Activated CD4-positive, alpha-beta T cell treated with anti-CD3 and anti-CD28 coated beads, Interleukin-2, Interleukin-6, amounts not matched to agents 100 ng/mL and 50 ng/mL, durations not matched to agents 16 hours and 8 hours (primary cell): Measurements from ENCODE around the gene LIMS1.
"Not testable (repeated sequence)": the region's sequence is repeated elsewhere in the genome, so short reads cannot be mapped to it uniquely, and the experiment has no call there.

ENCODE experiments used
- DNase-seq: peaks from one replicate; pipeline ENCODE4 v3.0.0-alpha.2; 2020

The LIMS1 gene

DNA sequence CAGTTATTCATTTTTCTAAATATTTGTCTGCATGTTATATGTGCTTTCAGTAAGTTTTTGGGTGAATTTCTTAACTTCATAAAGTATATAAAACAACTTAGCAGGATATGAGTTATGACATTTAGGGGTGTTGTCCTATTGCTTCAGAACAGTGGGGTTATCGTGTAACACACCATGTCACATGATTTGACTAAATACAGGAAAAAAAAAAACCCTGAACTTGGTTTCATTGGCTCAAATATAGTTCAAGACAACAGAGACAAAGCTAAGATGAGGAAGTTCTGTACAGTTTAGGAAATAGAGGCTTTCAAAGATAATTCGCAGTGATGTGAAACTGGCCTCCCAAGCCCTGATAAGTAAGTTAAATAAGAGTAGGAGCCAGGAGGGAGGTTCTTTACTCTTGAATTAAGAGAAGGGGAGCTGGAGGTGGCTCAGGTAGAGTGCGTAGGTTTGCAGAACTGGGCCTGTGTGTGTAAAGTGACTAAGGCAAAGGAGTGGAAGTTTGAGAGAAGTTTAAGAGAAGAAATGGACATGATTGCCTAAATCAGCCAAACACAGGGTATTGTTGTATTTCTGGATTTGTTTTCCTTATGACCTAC, 53.9 kb downstream of the LIMS1 start:
- no peak for DNase-seq

GRCh38 chr2:108589372-108589771, 55.1 kb downstream of the LIMS1 start:
- DNase-seq = no peak

- DNase-seq = no peak
Observed at GRCh38 chr2:108589781-108590180, 55.5 kb downstream of the LIMS1 start.

- DNase-seq = no peak
Observed at GRCh38 chr2:108591163-108591562, 56.9 kb downstream of the LIMS1 start.

DNA sequence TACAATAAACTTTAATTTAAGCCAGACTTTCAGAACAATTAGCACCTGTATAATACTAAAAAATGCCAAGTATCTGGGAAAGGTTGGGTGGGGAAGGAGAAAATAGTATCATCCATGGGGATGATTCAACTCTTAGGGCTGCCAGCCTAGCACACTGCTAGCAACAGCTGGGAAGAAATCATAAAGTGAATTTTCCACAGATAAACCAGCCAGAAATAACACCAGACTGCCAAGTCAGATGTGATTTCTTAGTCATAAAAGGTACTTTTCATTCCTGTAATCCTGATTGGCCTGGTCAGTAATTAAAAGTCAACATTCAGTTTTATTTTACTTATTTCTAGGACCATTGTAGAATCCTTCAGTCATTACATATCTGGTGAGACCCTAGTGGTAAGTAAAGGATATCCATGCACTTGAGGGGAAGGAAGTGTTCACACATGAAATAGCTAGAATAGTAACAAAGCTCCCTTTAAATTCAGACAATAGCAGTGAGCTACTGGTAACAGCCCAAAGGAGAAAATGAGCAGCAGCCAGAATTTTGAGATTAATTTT, 59.4 kb downstream of the LIMS1 start:
- DNase-seq = no peak

DNA sequence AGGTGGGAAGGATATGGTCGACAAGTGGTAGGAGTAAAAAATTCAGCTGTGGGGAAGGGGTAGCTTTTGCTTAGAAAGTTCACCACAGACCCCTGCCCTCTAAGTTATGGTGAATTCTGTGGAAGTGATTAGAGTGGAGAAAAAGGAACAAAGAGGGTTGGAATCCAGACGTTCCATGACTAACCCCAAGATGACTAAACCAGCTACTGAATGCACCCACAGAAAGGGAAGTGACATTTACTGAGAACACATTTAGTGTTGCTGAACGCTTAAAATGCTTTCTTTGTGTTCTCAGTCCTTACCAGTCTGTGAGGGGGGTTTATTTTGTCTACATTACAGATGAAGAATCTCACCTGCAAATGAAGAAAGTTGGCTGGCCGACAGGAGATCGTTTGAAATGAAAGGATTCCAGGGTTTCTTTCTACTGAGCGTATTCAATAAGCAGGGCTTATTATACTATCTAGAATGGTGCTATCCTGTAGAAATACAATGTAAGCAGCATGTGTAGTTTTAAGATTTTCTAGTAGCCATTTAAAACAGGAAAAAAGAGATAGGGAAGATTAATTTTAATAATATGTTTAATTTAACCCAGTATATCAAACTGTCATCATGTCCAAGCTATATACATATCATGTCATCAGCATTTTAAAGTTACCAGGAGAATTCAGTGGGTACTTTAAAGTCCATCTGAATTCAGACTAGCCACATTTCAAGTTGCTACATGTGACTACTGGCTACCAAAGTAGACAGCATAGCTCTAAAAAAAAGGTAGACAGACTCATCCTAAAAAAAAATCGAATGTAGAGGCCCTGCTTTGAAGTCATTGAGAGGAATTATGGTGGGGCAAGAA, 60.1 kb downstream of the LIMS1 start:
- peak; percentile 76 for DNase-seq

GRCh38 chr2:108594982-108595464, 60.8 kb downstream of the LIMS1 start:
- DNase-seq = peak; percentile 53

DNA sequence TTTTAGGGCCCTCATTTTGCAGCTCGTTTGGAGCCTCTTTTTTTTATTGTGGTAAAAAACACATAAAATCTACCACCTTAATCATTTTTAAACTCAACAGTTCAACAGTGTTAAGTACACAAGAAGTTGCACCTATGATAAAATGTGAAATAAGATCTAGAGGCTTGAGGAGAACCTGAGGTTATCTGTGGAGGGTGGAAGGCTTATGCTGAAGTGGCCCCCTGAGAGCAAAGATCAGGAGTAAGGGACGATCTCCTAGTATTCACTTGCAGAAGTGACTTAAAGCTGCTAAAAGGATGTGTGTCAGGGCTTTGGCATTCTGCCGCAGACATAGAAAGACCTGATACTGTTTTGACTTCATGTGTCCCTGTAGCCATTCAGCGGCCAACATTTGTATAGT, 61.5 kb downstream of the LIMS1 start:
- DNase-seq = not testable (repeated sequence)

GRCh38 chr2:108597105-108597744, 63.0 kb downstream of the LIMS1 start:
- DNase-seq = not testable (repeated sequence)

DNA sequence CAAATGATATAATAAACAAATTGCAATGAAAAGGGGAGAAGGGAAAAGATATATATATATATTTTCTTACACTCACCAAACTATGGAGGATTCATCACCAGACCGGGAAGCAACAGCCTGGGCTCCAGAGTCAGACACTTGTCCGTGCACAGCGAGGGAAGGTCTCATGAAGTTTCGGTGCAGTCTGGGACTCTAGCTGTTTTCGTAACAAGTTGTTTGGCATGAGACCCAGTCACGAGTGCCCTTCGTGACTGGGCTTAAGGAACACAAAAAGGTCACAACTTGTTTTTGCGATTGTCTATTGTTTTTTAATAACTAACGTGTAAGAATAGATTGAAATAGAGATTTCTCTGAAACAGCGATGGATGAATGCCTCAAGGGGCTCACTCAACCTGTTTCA, 66.9 kb downstream of the LIMS1 start:
- DNase-seq = not testable (repeated sequence)

- no peak for DNase-seq
Observed at GRCh38 chr2:108602422-108602821, 68.2 kb downstream of the LIMS1 start.

DNA sequence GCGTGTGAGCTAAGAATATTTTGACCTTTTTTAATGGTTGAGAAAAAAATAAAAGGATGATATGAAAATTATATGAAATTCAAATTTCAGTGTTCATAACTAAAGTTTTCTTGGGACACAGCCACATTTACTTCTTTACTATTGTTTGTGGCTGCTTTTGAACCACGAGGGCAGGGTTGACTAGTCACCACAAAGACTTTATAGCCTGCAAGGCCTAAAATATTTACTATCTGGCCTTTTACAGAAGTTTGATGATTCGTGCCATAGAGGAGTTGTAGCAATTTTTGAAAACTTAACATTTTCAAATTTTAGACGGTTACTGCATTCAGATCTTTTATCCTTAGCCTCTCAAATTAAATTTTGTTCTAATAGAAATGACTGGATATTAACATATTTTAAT, 69.9 kb downstream of the LIMS1 start:
- DNase-seq = no peak

- DNase-seq = peak; percentile 64
Observed at GRCh38 chr2:108605947-108606346, 71.7 kb downstream of the LIMS1 start.

DNA sequence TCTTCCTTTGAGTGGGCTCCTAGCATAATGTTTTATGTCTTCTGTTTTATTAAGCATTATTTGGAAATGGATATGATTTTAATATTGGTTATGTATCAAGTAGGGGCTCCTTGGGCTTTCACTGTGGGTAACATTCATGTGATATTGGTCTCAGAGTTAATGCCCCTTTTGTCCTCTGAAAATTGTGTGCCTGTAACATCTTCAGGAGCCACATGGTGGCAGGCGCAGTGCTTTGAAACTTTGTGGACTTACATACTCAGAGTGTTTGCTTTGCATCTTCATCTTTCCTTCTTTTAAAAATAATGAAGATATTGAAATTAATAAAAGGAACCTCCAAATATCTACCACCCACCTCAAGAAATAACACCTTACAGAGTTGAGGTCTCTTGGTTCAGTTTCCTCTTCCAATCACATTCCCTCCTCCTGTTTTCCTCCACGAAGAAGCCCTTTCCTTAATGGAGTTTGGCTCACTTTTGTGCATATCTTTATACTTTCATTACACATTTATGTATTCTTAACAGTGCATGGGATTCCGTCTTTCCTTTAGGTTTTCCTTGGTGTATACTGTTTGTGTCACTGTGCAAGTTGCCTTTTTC, 73.5 kb downstream of the LIMS1 start:
- DNase-seq = peak; percentile 45

GRCh38 chr2:108611021-108611420, 76.8 kb downstream of the LIMS1 start:
- DNase-seq = peak; percentile 52

GRCh38 chr2:108612153-108612513, 77.9 kb downstream of the LIMS1 start:
- peak; percentile 84 for DNase-seq

GRCh38 chr2:108612514-108613183, 78.4 kb downstream of the LIMS1 start:
- DNase-seq = peak; percentile 91

DNA sequence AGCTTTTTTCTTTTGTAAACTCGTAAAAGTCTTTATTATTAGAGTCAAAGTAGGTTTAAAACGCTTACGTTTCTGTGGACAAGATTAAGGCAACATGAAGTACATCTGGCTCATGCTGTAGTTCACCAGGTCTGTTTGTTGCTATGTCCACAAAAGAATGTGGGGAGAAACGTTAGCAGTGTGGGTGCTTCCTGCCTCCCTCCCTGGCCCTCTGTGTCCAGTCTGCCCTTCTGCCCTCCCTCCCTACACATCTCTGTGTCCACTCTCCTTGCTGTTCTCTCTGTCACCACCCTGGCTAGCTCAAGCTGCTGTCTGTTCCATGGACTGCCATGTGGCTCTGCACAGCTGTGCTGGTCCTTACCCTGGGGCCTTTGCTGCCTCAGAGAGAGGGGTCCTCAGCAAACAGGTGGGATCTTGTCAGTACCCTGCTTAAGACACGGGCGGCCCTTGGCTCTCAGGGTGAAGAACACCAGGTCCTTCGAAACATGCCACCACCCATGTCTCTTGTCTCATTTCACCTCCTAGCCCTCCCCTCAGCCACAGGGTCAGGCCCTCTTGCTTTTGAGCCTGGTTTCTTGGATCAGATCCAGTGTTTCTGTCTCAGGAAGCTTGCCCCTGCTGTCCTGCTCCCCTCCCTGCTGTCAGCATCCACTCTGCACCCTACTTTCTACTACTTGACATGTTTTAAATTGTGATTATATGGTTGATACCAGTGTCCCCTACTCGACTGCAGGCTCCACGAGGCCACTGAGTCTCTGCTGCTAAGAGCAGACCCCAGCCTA, 79.2 kb downstream of the LIMS1 start:
- DNase-seq = no peak

DNA sequence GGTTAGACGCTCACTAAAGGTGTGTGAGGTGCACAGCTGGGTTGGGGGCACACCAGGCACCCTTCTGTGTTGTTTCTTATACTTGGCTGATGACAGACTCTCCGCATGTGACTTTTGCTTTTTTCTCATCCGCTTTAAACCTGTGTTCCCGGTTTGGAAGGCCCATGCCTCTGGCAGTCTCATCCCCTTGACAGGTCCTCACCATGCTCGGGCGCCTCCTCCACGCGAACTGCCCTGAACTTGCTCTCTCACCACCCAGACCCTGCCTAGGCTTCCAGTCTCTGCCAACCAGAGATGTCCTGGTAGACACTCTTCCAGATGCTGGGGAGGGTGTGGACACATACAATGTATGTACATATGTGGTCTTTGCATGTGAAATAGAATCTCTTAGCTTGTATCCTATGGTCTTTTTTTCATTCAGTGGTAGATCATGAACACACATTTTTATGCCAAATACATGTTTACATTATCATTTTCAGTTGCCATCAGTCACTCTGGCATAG, 79.8 kb downstream of the LIMS1 start:
- DNase-seq = no peak

DNA sequence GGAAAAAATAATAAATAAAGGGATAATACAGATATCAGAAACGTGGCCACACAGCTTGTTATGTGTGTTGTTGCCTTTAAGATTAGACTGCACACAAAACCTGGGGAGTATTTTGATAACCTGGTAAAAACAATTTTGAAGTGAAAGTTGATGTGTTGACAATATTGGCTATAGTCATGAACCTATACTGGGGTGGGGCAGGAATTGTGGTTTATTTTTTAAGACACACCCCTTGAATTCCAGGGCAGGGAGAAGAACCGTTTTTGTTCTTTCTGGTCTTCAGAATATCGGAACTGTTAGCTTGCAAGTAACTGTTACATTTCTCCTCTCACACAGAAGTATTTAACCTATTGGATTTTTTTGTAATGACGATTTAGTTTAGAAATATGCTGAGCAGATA, 80.4 kb downstream of the LIMS1 start:
- no peak for DNase-seq

DNA sequence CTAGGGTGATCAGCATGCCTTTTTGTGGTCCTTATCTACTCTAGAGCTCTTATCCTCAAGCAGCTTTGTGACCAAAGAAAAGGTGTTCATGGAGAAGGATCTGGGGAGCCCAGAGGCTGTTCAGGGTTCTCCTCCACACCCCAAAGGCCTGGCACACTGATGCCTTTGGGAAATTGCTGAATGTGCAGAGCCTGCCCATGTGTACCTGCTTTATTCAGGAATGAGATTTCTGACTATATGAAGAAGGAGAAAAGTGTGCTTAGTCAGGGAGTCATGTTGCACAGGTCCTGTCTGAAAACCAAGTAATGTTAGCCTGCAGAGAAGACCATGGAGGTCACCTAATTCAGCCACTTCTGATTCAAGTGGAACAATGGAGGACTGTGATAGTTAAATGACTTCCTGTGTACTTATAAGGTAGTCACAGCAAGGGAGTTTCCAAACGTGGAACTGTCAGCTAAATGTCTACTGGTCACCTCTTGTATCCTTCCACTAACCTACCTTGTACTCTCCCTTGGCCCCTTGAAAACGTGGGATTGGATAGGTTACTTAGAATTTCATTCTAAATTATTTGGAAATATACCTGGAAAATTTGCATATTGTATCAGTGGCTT, 81.3 kb downstream of the LIMS1 start:
- DNase-seq = no peak
